GM06990 (cell line): ENCODE measurements around the gene SNX13.

Experiments used
- DNase-seq: peaks from one replicate; pipeline ENCODE4 v3.0.0-alpha.2; 2011; ENCODE audit not compliant: insufficient read length; ENCODE audit errors: extremely low read depth
- H3K27me3 ChIP-seq: replicated peaks from 2 replicates; pipeline ENCODE4 v1.6.0; 2011; ENCODE audit warnings: low read length; ENCODE audit not compliant: control insufficient read depth, insufficient read depth
- H3K36me3 ChIP-seq: 2 replicates; pipeline ENCODE4 v1.5.1; 2011; ENCODE audit warnings: low read length; ENCODE audit not compliant: control insufficient read depth, insufficient read depth
- H3K4me3 ChIP-seq: replicated peaks from 2 replicates; pipeline ENCODE4 v1.5.1; 2011; ENCODE audit warnings: low read depth, mild to moderate bottlenecking, control low read depth, low read length
- CTCF ChIP-seq: IDR thresholded peaks from 2 replicates; pipeline ENCODE4 v1.5.1; 2011; ENCODE audit warnings: low read length, control low read depth, mild to moderate bottlenecking, inconsistent platforms; ENCODE audit not compliant: insufficient read depth, poor library complexity, severe bottlenecking

Gene SNX13

GRCh38 chr7:17985473-17986239 lies 45.4 kb upstream of the SNX13 start:
- H3K27me3 ChIP-seq, result no peaks in the 10 kb centered on the region; the same call in 1 of the 2 replicates
- TF ChIP-seq CTCF, result no peak
- H3K4me3 ChIP-seq, result no peak overlapping the region
- no peak for DNase-seq
- no peaks in the 10 kb centered on the region for H3K36me3 ChIP-seq

GRCh38 chr7:17984288-17984687 lies 44.0 kb upstream of the SNX13 start:
- no peaks in the 10 kb centered on the region; the same call in 1 of the 2 replicates for H3K27me3 ChIP-seq
- H3K36me3 ChIP-seq, result no peaks in the 10 kb centered on the region
- DNase-seq, result no peak
- TF ChIP-seq CTCF, result no peak
- H3K4me3 ChIP-seq, result no peak overlapping the region

- no peak for TF ChIP-seq CTCF
- no peaks in the 10 kb centered on the region for H3K36me3 ChIP-seq
- no peaks in the 10 kb centered on the region; the same call in 1 of the 2 replicates for H3K27me3 ChIP-seq
- no peak for DNase-seq
- H3K4me3 ChIP-seq, result no peak overlapping the region
Measured at GRCh38 chr7:17983221-17984062, 43.1 kb upstream of the SNX13 start.

GRCh38 chr7:17976952-17977351 lies 36.7 kb upstream of the SNX13 start:
- no peak for TF ChIP-seq CTCF
- no peaks in the 10 kb centered on the region; the same call in 1 of the 2 replicates for H3K27me3 ChIP-seq
- H3K4me3 ChIP-seq, result no peak overlapping the region
- DNase-seq, result no peak
- H3K36me3 ChIP-seq, result no peaks in the 10 kb centered on the region

- no peak for DNase-seq
- no peaks in the 10 kb centered on the region; the same call in 1 of the 2 replicates for H3K27me3 ChIP-seq
- TF ChIP-seq CTCF, result no peak
- H3K4me3 ChIP-seq, result no peak overlapping the region
- H3K36me3 ChIP-seq, result no peaks in the 10 kb centered on the region
Measured at GRCh38 chr7:17971411-17971810, 31.1 kb upstream of the SNX13 start.
